ENCODE measurements around the gene FREY1.

GRCh38 chr11:45881708-45882368, 25.2 kb downstream of the FREY1 start:
- no peak for TF ChIP-seq CTCF (IDR thresholded peaks at IDR 0.05)
- TF ChIP-seq EZH2 (IDR thresholded peaks at IDR 0.05; ENCODE audit: borderline replicate concordance, insufficient read depth, low read depth, low read length, poor library complexity, severe bottlenecking) = no peak

All from B cell (primary cell).